Epithelial cell of prostate (primary cell): ENCODE measurements around the gene LAMA2.

ENCODE experiments used
- DNase-seq: peaks from one replicate; pipeline ENCODE4 v3.0.0-alpha.2; 2011; ENCODE audit warnings: low read depth, low spot score
- H3K27ac ChIP-seq: fragments of 450-650 bp; 2 replicates; pipeline ENCODE4 v1.5.1; 2017; ENCODE audit warnings: mild to moderate bottlenecking

Gene LAMA2

GRCh38 chr6:129340983-129341382, 458.0 kb downstream of the LAMA2 start:
- DNase-seq = no peak

DNA sequence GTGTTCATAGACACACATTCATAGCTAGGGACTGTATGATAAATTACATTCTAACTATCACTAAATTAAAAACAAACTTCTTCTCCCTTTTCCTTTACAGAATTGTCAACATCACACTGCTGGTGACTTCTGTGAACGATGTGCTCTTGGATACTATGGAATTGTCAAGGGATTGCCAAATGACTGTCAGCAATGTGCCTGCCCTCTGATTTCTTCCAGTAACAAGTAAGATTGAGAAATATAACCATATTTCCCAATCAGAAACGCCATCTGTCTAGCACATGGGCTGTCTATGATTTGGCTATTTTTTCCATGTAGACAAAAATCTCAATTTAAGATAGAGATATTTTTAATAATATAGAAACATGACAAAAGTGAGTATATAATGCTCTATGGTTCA, 459.3 kb downstream of the LAMA2 start:
- no peak for DNase-seq
- no peak overlapping the region for H3K27ac ChIP-seq

More at GRCh38 chr6:129340983-129341382, 458.0 kb downstream of the LAMA2 start:
- no peak overlapping the region for H3K27ac ChIP-seq

GRCh38 chr6:129342796-129343195, 459.9 kb downstream of the LAMA2 start:
- no peak for DNase-seq

GRCh38 chr6:129344379-129344778, 461.4 kb downstream of the LAMA2 start:
- DNase-seq = no peak
- H3K27ac ChIP-seq = no peak overlapping the region

More at GRCh38 chr6:129342796-129343195, 459.9 kb downstream of the LAMA2 start:
- H3K27ac ChIP-seq = no peak overlapping the region

DNA sequence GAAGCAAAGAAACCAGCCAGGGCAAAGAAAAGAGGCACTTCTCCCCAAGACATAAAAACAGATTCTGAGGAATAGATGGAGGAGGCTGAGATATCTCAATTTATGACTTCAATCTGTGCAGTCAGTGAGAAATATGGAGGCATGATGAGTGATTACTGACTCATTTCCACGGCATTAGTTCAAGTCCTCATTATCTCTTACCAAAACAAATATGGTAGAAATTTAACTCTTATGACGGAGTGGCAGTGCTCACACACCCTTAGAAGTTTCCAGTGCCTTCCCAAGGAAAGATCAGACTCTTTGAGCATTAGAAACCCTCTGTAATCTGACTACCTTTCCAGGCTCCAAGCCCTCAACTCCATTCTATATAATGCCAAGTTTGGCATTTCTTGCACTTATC, 463.0 kb downstream of the LAMA2 start:
- no peak for DNase-seq
- H3K27ac ChIP-seq = no peak overlapping the region

GRCh38 chr6:129346964-129347363, 464.0 kb downstream of the LAMA2 start:
- no peak overlapping the region for H3K27ac ChIP-seq
- DNase-seq = no peak

DNA sequence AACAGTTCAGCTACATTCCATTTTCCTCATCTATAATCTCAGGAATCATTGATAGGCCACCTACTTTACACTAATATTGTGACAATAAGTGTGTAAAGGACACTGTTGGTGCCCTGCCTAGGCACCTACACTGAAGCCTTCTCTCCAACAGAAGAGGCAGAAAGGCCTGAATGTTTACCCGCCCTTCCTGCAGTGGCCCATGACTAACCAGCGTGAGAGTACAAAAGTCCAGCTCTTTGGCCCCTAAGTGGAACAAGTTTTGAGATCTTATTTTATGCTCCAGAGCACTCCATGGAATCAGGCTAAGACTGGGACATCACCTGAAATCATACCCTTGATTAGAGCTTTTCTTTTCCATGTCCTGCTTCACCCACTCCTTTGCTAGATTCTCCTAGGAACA, 467.3 kb downstream of the LAMA2 start:
- H3K27ac ChIP-seq = no peak overlapping the region
- no peak for DNase-seq

- H3K27ac ChIP-seq = no peak overlapping the region
- no peak for DNase-seq
These were observed 468.9 kb downstream of the LAMA2 start for GRCh38 chr6:129351807-129352206.

DNA sequence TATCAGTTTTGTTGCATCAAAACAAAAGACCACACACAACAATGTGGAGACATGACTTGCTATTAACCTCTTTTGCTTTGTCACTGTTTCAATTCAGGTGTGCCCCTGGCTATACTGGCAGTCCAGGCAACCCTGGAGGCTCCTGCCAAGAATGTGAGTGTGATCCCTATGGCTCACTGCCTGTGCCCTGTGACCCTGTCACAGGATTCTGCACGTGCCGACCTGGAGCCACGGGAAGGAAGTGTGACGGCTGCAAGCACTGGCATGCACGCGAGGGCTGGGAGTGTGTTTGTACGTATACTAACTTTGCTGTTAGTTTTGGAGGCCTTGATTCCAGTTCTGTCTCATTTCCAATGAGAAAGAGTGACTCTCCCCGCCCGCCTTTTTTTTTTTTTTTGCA, 470.1 kb downstream of the LAMA2 start:
- no peak overlapping the region for H3K27ac ChIP-seq
- DNase-seq = no peak

DNA sequence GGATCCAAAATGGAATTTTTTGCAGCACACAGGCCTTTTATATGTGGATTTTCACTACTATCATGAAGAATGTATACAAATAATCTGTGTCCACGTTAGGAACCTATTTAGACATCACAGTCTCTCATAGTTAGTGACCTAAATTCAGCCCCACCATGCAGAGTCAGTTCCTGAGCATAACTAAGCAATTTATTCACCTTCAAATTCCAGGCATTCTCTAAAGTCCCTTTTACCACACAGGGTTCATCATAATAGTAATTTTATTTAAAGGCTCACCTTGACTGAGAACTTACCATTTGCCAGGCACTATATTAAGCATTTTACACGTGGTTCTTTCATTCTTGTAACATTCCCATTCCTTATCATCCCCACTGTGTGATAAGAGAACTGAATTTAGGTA, 473.2 kb downstream of the LAMA2 start:
- DNase-seq = no peak
- H3K27ac ChIP-seq = no peak overlapping the region

DNA sequence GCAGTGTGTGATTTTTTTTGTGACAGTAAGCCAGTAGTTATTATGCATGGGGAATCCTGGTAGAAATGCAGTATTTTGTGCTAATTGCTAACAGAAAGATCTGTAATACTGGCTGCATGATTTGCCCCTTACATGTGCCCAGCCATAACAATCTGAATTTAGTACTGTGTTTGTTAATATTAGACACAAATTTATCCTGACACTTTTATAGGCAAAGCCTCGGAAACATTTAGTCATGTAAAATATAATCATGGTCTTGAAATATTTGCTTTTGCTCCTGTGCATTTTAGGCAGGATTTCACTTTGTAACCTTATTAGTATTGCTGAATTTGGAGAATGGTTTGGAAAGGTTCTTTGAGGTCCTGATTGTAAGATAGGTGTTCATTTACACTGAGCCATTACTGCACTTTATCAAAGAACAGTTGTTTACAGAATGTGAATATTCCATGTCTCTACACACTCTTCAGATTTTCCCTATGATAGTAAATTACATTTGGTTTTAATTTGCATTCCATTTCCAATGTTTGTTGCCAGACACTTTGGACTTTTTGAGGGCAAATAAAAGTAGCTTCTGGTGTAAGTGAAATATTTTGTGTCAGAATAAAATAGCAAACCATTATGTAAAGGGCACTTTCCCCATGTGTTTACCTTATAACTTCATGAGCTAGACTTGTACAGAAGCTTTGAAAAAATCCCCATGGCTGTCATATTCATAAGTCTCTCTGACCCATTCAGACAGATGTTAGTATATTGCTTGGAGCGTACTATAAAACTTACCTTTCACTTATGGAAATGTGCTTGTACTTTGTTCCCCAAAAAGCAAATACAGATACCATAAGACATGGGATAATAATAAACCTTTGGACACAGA, 477.1 kb downstream of the LAMA2 start:
- DNase-seq = no peak
- no peak overlapping the region for H3K27ac ChIP-seq

DNA sequence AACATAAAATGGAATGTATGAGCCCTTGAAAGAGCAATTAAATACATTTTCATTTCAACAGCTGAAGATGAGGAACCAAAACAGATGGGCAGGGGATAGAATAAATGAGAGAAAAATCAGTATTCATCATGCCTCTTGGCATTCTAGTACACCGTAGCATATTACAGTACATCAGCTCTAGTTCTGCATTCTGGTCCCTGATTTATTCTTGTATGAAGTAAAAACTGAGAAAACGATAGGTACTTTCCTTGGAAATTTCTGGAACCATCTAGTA, 477.7 kb downstream of the LAMA2 start:
- no peak for DNase-seq

GRCh38 chr6:129364037-129364436, 481.1 kb downstream of the LAMA2 start:
- no peak for DNase-seq
- H3K27ac ChIP-seq = no peak overlapping the region

More for the DNA sequence above, 477.7 kb downstream of the LAMA2 start:
- no peak overlapping the region for H3K27ac ChIP-seq

GRCh38 chr6:129364767-129365166, 481.8 kb downstream of the LAMA2 start:
- no peak overlapping the region for H3K27ac ChIP-seq
- DNase-seq = no peak

DNA sequence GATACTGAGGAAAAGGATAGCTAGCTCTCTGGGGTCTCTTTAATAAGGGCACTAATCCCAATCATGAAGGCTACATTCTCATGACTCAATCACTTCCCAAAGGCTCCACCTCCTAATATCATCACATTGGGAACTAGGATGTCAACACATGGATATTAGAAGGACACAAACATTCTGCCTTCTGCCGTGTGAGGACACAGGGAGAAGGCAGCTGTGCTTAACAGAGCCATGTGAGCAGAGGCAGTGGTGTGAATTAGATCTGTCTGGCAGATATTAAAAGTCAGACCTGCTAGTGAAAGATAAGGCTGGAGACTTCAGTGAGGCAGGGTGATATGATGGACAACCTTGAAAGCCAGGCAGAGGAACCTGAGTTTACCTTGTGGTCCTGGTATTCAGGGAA, 485.1 kb downstream of the LAMA2 start:
- DNase-seq = no peak

GRCh38 chr6:129368970-129369369, 486.0 kb downstream of the LAMA2 start:
- H3K27ac ChIP-seq = no peak overlapping the region
- DNase-seq = no peak

More for the DNA sequence above, 485.1 kb downstream of the LAMA2 start:
- H3K27ac ChIP-seq = no peak overlapping the region

DNA sequence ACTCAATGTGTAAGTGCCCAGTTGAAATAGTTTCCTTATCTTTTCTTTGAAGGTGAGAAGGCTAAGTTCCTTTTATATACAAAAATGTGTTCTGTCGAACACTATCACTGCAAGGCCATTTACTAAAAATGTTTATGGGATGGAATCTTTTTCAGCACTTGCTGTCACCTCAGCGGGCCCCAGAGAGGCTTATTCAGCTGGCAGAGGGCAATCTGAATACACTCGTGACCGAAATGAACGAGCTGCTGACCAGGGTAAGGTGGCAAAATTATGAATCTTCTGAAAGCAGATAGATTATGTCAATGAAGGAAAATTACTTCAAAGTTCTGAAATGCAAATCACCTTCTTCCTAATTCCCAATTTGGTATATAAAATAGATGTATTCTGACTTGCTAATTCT, 486.8 kb downstream of the LAMA2 start:
- DNase-seq = no peak
- H3K27ac ChIP-seq = no peak overlapping the region

GRCh38 chr6:129370268-129370916, 487.5 kb downstream of the LAMA2 start:
- H3K27ac ChIP-seq = no peak overlapping the region
- no peak for DNase-seq

GRCh38 chr6:129381885-129382284, 498.9 kb downstream of the LAMA2 start:
- no peak overlapping the region for H3K27ac ChIP-seq
- no peak for DNase-seq

DNA sequence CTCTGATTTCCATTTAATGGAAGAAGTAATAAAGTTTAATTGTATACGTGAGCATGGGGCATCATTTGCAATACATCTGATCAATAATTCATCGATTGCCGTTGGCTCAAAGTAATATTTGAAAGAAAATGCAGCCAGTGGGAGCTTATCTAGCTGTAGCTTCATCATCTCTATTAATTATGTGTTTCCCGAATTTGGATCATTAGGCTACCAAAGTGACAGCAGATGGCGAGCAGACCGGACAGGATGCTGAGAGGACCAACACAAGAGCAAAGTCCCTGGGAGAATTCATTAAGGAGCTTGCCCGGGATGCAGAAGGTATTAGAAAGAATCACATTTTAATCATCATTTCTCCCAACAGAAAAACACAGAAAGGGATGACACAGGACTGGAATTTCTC, 500.0 kb downstream of the LAMA2 start:
- no peak for DNase-seq
- H3K27ac ChIP-seq = no peak overlapping the region

GRCh38 chr6:129385117-129385516, 502.2 kb downstream of the LAMA2 start:
- H3K27ac ChIP-seq = no peak overlapping the region
- DNase-seq = no peak

DNA sequence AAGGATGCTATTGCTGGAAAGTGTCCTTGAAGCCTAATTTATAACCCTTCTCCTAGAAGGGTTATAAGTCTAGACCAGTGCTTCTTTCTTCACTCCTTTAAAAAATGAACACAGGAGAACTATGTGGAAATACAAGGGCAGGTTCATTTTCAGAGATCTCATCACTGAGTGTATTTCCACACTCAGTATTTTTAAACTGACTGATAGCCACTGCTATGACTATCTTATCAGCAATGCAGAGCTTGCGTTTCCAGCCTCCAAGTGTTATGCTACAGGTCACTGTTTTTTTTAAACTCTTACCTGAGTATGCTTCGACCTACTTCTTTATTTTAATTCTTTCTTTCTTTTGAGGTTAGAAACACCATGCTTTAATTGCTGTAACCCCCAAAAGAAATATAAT, 508.0 kb downstream of the LAMA2 start:
- DNase-seq = no peak
- no peak overlapping the region for H3K27ac ChIP-seq
